Myocyte (in vitro differentiated cells): Measurements from ENCODE around the gene ME3. TPM values are rescaled to one million over a fixed set of nuclear protein-coding genes. Genes with fewer than 3 reads are reported as not detected.
A peak's percentile ranks its signal among the peaks of the same experiment; 100 is the strongest.
"Not testable (repeated sequence)": the region's sequence is repeated elsewhere in the genome, so short reads cannot be mapped to it uniquely, and the experiment has no call there.

ENCODE experiments used
- DNase-seq: peaks from one replicate; pipeline ENCODE4 v3.0.0-alpha.2; 2012; ENCODE audit warnings: low read depth
- total RNA-seq: library from RNA; depleted of rRNA; stranded (reverse); fragments of >200 nt; gene quantifications from 2 replicates; pipeline ENCODE4 v1.2.3, GENCODE V29; 2014

ME3 gene
- total RNA-seq, 1 donor from 2014 or later: 18.9 TPM

- no peak for DNase-seq
Observed at GRCh38 chr11:86623736-86624135, 48.7 kb downstream of the ME3 start.

- no peak for DNase-seq
Observed at GRCh38 chr11:86623041-86623621, 49.3 kb downstream of the ME3 start.

GRCh38 chr11:86621854-86622253 is 50.6 kb downstream of the ME3 start:
- DNase-seq: no peak

GRCh38 chr11:86620891-86621521 is 51.4 kb downstream of the ME3 start:
- peak; percentile 64 for DNase-seq

GRCh38 chr11:86619428-86619827 is 53.0 kb downstream of the ME3 start:
- not testable (repeated sequence) for DNase-seq

GRCh38 chr11:86617502-86617901 is 54.9 kb downstream of the ME3 start:
- peak; percentile 55 for DNase-seq

- no peak for DNase-seq
Observed at GRCh38 chr11:86615487-86615886, 56.9 kb downstream of the ME3 start.

- no peak for DNase-seq
Observed at GRCh38 chr11:86610559-86611341, 61.7 kb downstream of the ME3 start.

GRCh38 chr11:86608251-86608799 is 64.1 kb downstream of the ME3 start:
- peak; percentile 84 for DNase-seq

- DNase-seq: peak; percentile 48
Observed at GRCh38 chr11:86606836-86607481, 65.5 kb downstream of the ME3 start.

- peak; percentile 37 for DNase-seq
Observed at GRCh38 chr11:86606270-86606835, 66.1 kb downstream of the ME3 start.

GRCh38 chr11:86596861-86597586 is 75.4 kb downstream of the ME3 start:
- peak; percentile 60 for DNase-seq

GRCh38 chr11:86595955-86596354 is 76.5 kb downstream of the ME3 start:
- DNase-seq: no peak

- DNase-seq: no peak
Observed at GRCh38 chr11:86595451-86595850, 77.0 kb downstream of the ME3 start.

- no peak for DNase-seq
Observed at GRCh38 chr11:86594746-86595145, 77.7 kb downstream of the ME3 start.

- no peak for DNase-seq
Observed at GRCh38 chr11:86593833-86594232, 78.6 kb downstream of the ME3 start.

GRCh38 chr11:86592659-86593451 is 79.6 kb downstream of the ME3 start:
- peak; percentile 72 for DNase-seq

GRCh38 chr11:86592047-86592591 is 80.3 kb downstream of the ME3 start:
- DNase-seq: no peak

GRCh38 chr11:86591631-86592030 is 80.8 kb downstream of the ME3 start:
- no peak for DNase-seq
